Gastrocnemius medialis (tissue), 4 donors: ENCODE results near the gene DYRK1A. TPM values are rescaled to one million over a fixed set of nuclear protein-coding genes. Genes with fewer than 3 reads are reported as not detected.
"Not testable (repeated sequence)": the region's sequence is repeated elsewhere in the genome, so short reads cannot be mapped to it uniquely, and the experiment has no call there.

Source experiments
- ATAC-seq, 2 donors: fragments of 150-250 bp; one replicate each; pipeline ENCODE4 v1.9.1; 2016
- DNase-seq, 2 donors: peaks; one replicate each; pipeline ENCODE4 v3.0.0-alpha.2; 2019
- H3K27ac ChIP-seq, 4 donors: fragments of 200-600 bp; sonication (generic); 1 replicate in 1 of 4; 2 replicates in 3 of 4; pipeline ENCODE4 v1.5.1; 2016 to 2018; ENCODE audit warnings: mild to moderate bottlenecking in 2 of 4, moderate library complexity in 1 of 4
- H3K27me3 ChIP-seq, 3 donors: fragments of 200-600 bp; sonication (generic) in 2 of 3; 1 replicate in 1 of 3; 2 replicates in 2 of 3; pipeline versions ENCODE4 v1.5.1 to v1.6.0; 2016 to 2019; ENCODE audit warnings: mild to moderate bottlenecking in 1 of 3, moderate library complexity in 1 of 3
- H3K36me3 ChIP-seq, 2 donors: fragments of 200-600 bp; sonication (generic) in 1 of 2; one replicate each; pipeline ENCODE4 v1.5.1; 2017 to 2018
- H3K4me1 ChIP-seq, 2 donors: fragments of 200-600 bp; sonication (generic) in 1 of 2; one replicate each; pipeline ENCODE4 v1.5.1; 2016 to 2017; ENCODE audit warnings: mild to moderate bottlenecking in 2 of 2
- H3K4me3 ChIP-seq, 4 donors: fragments of 200-600 bp; sonication (generic) in 3 of 4; 1 replicate in 1 of 4; 2 replicates in 3 of 4; pipeline ENCODE4 v1.5.1; 2016 to 2019; ENCODE audit warnings: mild to moderate bottlenecking in 2 of 4
- H3K9me3 ChIP-seq, 3 donors: fragments of 200-600 bp; sonication (generic) in 2 of 3; 1 replicate in 1 of 3; 2 replicates in 2 of 3; pipeline ENCODE4 v1.5.1; 2016 to 2019
- POLR2A ChIP-seq, 2 donors: fragments of 450-650 bp; IDR thresholded peaks; one replicate each; pipeline ENCODE4 v1.6.1; 2017; ENCODE audit warnings: antibody characterized with exemption in 2 of 2, mild to moderate bottlenecking in 2 of 2, moderate library complexity in 2 of 2
- in situ Hi-C, 4 donors: fragments of 200-750 bp; cut with MboI; loops; one replicate each; pipeline versions ENCODE4 v1.15.0 to v1.8.0; 2017; ENCODE audit warnings: low sequenced_read_pairs in 4 of 4
- intact Hi-C: fragments of 100-400 bp; cut with DNase I; formaldehyde crosslinking; loops from one replicate; pipeline ENCODE4 v1.15.1; 2023; ENCODE audit warnings: low total_unique reads
- total RNA-seq, 4 donors: library from RNA; depleted of rRNA; stranded (reverse); fragments of >200 nt; gene quantifications; one replicate each; pipeline versions ENCODE4 v1.1.0 to v1.2.3, GENCODE V29; 2016
- TF ChIP-seq, protein P1 (sequence below), 5 experiments: fragments of 450-650 bp in 3 of 5; fragments of 200-600 bp in 2 of 5; sonication (generic) in 2 of 5; IDR thresholded peaks in 4 of 5; conservative IDR thresholded peaks in 1 of 5; 1 replicate in 4 of 5; 2 replicates in 1 of 5; pipeline ENCODE4 v1.5.1; 2016 to 2019; ENCODE audit warnings: antibody characterized with exemption in 5 of 5, mild to moderate bottlenecking in 3 of 5, moderate library complexity in 3 of 5

DYRK1A gene
- total RNA-seq, 4 donors from 2014 or later = 81.0 to 115 (median 95.3) TPM

DNA sequence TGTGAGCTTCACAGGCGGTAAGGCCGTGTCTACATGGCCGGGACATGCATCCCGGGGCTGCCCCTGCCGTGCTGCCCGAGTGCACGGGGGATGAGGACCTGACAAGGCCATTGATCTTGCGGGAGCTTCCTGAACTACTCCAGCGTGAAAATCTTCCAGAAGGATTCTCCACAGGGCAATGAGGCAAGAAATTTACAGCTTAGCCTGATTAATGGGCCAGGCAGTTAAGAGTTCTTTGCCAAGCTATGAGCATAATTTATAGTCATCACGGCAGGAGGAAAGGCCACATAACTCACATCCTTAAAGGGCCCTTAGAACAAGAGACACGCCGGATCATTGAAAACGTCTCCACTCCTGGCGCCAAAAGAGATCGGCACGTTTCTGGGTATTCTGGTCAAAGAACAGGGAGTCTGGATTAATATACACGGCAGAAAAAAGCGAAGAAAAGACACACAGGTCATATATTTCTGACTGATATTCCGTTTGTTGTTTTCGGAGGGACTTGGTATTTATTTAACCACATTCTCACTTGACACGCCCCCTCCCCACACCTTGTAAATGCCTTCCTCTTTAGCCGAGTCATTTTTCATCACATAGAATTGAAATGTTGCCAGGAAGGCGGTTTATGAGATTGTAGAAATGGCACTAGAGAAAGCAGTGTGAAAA lies 180.5 kb downstream of the DYRK1A start:
- DNase-seq (no peak), ATAC-seq (no peak)
- H3K27ac ChIP-seq = peak overlapping the region in 3 of 4 donors; percentile 2 to 49 (median 26)

DNA sequence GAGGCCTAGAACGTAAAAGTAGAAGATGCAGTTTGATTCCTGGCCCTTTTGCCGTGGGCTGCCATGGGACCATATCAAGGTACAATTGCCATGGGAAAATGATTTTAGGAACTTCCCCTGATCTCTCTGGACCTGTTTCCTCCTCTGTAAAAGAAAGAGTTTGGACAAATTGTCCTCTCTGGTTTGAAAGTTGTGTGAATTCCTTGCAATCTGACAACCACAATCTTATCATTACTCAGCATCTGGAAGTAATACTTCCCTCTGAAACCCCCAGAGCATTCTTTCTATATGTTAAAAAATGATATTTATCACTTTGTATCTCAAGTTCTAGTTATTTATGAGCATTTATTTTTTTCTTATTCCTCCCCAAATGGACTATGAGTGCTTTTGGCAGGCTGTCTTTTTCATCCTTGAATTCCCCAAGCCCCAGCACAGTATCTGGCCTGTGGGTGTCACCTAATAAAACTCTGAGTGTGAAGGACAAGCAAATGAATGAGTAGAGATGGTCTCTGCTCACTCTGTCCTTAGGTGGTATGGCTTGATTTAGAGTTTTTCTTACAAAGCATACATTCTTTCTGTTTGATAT lies 181.1 kb downstream of the DYRK1A start:
- DNase-seq = no peak
- TF ChIP-seq, protein P1, sequence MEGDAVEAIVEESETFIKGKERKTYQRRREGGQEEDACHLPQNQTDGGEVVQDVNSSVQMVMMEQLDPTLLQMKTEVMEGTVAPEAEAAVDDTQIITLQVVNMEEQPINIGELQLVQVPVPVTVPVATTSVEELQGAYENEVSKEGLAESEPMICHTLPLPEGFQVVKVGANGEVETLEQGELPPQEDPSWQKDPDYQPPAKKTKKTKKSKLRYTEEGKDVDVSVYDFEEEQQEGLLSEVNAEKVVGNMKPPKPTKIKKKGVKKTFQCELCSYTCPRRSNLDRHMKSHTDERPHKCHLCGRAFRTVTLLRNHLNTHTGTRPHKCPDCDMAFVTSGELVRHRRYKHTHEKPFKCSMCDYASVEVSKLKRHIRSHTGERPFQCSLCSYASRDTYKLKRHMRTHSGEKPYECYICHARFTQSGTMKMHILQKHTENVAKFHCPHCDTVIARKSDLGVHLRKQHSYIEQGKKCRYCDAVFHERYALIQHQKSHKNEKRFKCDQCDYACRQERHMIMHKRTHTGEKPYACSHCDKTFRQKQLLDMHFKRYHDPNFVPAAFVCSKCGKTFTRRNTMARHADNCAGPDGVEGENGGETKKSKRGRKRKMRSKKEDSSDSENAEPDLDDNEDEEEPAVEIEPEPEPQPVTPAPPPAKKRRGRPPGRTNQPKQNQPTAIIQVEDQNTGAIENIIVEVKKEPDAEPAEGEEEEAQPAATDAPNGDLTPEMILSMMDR (IDR thresholded peaks at IDR 0.05 in 4 of 5, conservative IDR thresholded peaks at IDR 0.05 in 1 of 5) = no peak
- TF ChIP-seq POLR2A (IDR thresholded peaks at IDR 0.05) = no peak

More for the DNA sequence above, 180.5 kb downstream of the DYRK1A start:
- H3K27me3 ChIP-seq = no peaks in the 10 kb centered on the region
- in situ Hi-C loops (no loop called here), intact Hi-C loops (no loop called here)
- TF ChIP-seq, protein P1 (IDR thresholded peaks at IDR 0.05 in 4 of 5, conservative IDR thresholded peaks at IDR 0.05 in 1 of 5) = no peak
- no peak for TF ChIP-seq POLR2A (IDR thresholded peaks at IDR 0.05)
- H3K4me3 ChIP-seq = no peak overlapping the region
- H3K9me3 ChIP-seq = peaks cover 0 to 4% (median 0%) of the 10 kb centered on the region in 3 donors
- H3K4me1 ChIP-seq = peaks cover 9 to 22% of the 10 kb centered on the region in 2 donors
- no peaks in the 10 kb centered on the region for H3K36me3 ChIP-seq

DNA sequence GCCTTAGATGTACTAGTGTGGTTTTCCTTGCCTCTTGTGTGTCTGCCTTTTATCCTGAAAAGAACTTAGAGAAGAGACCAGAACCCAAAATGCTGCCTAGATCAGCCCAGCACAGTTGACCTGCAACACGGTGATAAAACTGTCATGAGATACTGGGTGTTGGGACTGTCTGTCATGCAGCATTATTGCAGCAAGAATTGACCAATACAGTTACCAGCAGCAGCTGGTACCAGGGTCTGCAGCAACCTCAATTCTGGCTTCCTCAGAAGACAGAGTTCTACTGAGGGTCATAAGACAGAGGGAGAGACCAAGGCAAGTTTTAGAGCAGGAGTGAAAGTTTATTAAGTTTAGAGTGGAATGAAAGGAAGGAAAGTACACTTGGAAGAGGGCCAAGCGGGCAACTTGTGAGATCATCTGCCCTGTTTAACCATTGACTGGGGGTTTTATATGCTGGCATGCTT lies 182.0 kb downstream of the DYRK1A start:
- Histone ChIP-seq H3K27me3 (no peaks in the 10 kb centered on the region), H3K36me3 (no peaks in the 10 kb centered on the region), H3K4me1 (peaks cover 24 to 36% of the 10 kb centered on the region in 2 donors), H3K9me3 (no peaks in the 10 kb centered on the region), H3K4me3 (no peak overlapping the region), H3K27ac (peak overlapping the region in 1 of 4 donors; percentile 49)
- DNase-seq (no peak), ATAC-seq (no peak)
- in situ Hi-C loops (no loop called here), intact Hi-C loops (no loop called here)
- TF ChIP-seq POLR2A (IDR thresholded peaks at IDR 0.05) = no peak
- TF ChIP-seq, protein P1 (IDR thresholded peaks at IDR 0.05 in 4 of 5, conservative IDR thresholded peaks at IDR 0.05 in 1 of 5) = no peak

More for the DNA sequence above, 181.1 kb downstream of the DYRK1A start:
- Histone ChIP-seq H3K27me3 (no peaks in the 10 kb centered on the region), H3K4me3 (no peak overlapping the region), H3K36me3 (no peaks in the 10 kb centered on the region), H3K4me1 (peaks cover 15 to 28% of the 10 kb centered on the region in 2 donors), H3K9me3 (no peaks in the 10 kb centered on the region), H3K27ac (peak overlapping the region in 3 of 4 donors; percentile 2 to 49 (median 26))
- ATAC-seq = no peak
- intact Hi-C loops = no loop called here
- in situ Hi-C loops = no loop called here

DNA sequence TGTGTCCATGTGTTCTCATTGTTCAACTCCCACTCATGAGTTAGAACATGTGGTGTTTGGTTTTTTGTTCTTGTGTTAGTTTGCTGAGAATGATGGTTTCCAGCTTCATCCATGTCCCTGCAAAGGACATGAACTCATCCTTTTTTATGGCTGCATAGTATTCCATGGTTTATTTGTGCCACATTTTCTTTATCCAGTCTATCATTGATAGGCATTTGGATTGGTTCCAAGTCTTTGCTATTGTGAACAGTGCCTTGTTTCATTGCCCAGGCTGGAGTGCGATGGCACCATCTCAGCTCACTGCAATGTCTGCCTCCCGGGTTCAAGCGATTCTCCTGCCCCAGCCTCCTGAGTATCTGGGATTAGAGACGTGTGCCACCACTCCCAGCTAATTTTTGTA lies 183.2 kb downstream of the DYRK1A start:
- in situ Hi-C loops (loop anchor here in 1 of 4 donors (25.0 kb wide), 1 partner anchor 287 kb away; the partner anchor contains the start of gene VPS26C), intact Hi-C loops (loop anchor here (5.0 kb wide), 1 partner anchor 32 kb away; no protein-coding TSS in a partner anchor)
- DNase-seq, H3K27me3 ChIP-seq, H3K4me3 ChIP-seq, H3K27ac ChIP-seq, H3K9me3 ChIP-seq, H3K36me3 ChIP-seq, ATAC-seq: not testable (repeated sequence)
- H3K4me1 ChIP-seq = peaks cover 30 to 44% of the 10 kb centered on the region in 2 donors

DNA sequence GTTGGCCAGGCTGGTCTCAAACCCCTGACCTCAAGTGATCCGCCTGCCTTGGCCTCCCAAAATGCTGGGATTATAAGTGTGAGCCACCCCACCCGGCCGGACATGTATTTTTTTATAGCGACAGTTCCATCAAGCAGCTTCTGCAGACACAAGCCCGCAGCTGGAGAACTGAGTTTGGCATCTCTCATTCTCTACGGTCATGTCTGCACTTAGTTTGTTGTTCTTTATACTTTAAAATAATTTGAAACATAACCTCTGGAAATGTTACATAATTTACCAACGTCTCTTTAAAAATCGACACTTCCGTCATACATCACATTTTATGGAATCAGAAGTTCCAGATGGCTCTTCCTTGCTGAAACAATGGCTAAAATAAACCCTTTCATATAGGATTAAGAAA lies 183.6 kb downstream of the DYRK1A start:
- Histone ChIP-seq H3K27me3 (no peaks in the 10 kb centered on the region), H3K9me3 (no peaks in the 10 kb centered on the region), H3K4me1 (peaks cover 30 to 48% of the 10 kb centered on the region in 2 donors), H3K27ac (peak overlapping the region in 1 of 4 donors; percentile 94), H3K4me3 (no peak overlapping the region), H3K36me3 (no peaks in the 10 kb centered on the region)
- TF ChIP-seq POLR2A (IDR thresholded peaks at IDR 0.05) = no peak
- TF ChIP-seq, protein P1 (IDR thresholded peaks at IDR 0.05 in 4 of 5, conservative IDR thresholded peaks at IDR 0.05 in 1 of 5) = no peak
- ATAC-seq (no peak), DNase-seq (no peak)
- intact Hi-C loops = loop anchor here (5.0 kb wide), 1 partner anchor 33 kb away; no protein-coding TSS in a partner anchor
- in situ Hi-C loops = loop anchor here in 1 of 4 donors (25.0 kb wide), 1 partner anchor 288 kb away; the partner anchor contains the start of gene VPS26C
